Cardiac muscle cell (in vitro differentiated cells and primary cell): ENCODE measurements around the gene LIF. TPM values are rescaled to one million over a fixed set of nuclear protein-coding genes. Genes with fewer than 3 reads are reported as not detected.

ENCODE experiments used
- DNase-seq, 2 donors: peaks; one replicate each; pipeline versions ENCODE4 v3.0.0 to v3.0.0-alpha.2; 2010 to 2017; ENCODE audit warnings: low read depth in 1 of 2, low spot score in 1 of 2
- H3K27ac ChIP-seq: fragments of 200-600 bp; sonication (generic); 2 replicates; pipeline ENCODE4 v1.5.1; 2016
- H3K27me3 ChIP-seq: fragments of 200-600 bp; sonication (generic); 2 replicates; pipeline ENCODE4 v1.6.0; 2016; ENCODE audit warnings: control low read depth
- H3K36me3 ChIP-seq: fragments of 200-600 bp; sonication (generic); 2 replicates; pipeline ENCODE4 v1.5.1; 2016; ENCODE audit warnings: control low read depth
- H3K4me1 ChIP-seq: fragments of 200-600 bp; sonication (generic); 2 replicates; pipeline ENCODE4 v1.8.1; 2017; ENCODE audit warnings: low read depth, mild to moderate bottlenecking, mixed run types
- H3K4me3 ChIP-seq: fragments of 200-600 bp; sonication (generic); 2 replicates; pipeline ENCODE4 v1.5.1; 2016; ENCODE audit warnings: mild to moderate bottlenecking
- H3K9me3 ChIP-seq: fragments of 200-600 bp; sonication (generic); 2 replicates; pipeline ENCODE4 v1.5.1; 2017; ENCODE audit warnings: low read depth, mild to moderate bottlenecking, control low read depth
- CTCF ChIP-seq: IDR thresholded peaks from 2 replicates; pipeline ENCODE4 v1.5.1; 2012; ENCODE audit warnings: low read depth, mild to moderate bottlenecking, low read length
- polyA plus RNA-seq: library from polyadenylated mRNA; unstranded; fragments of >200 nt; fragmentation: Nextera tagmentation; extraction: Ambion mirVana; gene quantifications from 2 replicates; pipeline ENCODE4 v1.2.1, GENCODE V29; 2016
- total RNA-seq: library from RNA; depleted of rRNA; stranded (reverse); fragments of >200 nt; gene quantifications from 2 replicates; pipeline ENCODE4 v1.2.3, GENCODE V29; 2016

Gene LIF
- total and polyA plus RNA-seq, 2 experiments from 2014 or later: 1.0 to 1.7 TPM

GRCh38 chr22:30262112-30262511 is 15.6 kb upstream of the LIF start:
- TF ChIP-seq CTCF: no peak
- Histone ChIP-seq H3K4me1 (no peaks in the 10 kb centered on the region), H3K27me3 (no peaks in the 10 kb centered on the region), H3K36me3 (no peaks in the 10 kb centered on the region), H3K9me3 (no peaks in the 10 kb centered on the region), H3K4me3 (no peak overlapping the region), H3K27ac (no peak overlapping the region)
- DNase-seq: no peak

- no peak overlapping the region for H3K27ac ChIP-seq
- no peak for DNase-seq
- no peaks in the 10 kb centered on the region for H3K9me3 ChIP-seq
- no peak for TF ChIP-seq CTCF
- no peaks in the 10 kb centered on the region for H3K4me1 ChIP-seq
- no peaks in the 10 kb centered on the region for H3K36me3 ChIP-seq
- no peak overlapping the region for H3K4me3 ChIP-seq
- no peaks in the 10 kb centered on the region for H3K27me3 ChIP-seq
Measured at GRCh38 chr22:30261134-30261533, 14.6 kb upstream of the LIF start.

DNA sequence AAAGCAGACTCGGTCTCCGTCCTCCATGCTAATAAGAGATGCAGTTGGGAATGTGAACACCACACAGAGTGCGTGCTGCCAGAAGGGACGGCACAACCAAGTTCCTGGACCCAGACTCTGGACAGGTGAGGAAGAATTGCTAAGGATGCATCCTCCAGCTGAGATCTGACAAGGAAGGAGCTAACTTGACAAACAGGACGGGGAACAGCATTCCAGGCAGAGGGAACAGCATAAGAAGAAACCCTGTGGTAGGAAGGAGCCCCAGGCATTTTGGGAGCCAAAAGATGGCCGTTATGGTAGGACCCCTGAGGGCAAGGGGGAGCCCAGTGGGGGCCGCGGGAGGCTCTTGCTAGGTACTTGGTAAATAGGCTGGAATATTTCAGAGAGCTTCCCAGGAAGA is 14.1 kb upstream of the LIF start:
- H3K27ac ChIP-seq: no peak overlapping the region
- H3K27me3 ChIP-seq: no peaks in the 10 kb centered on the region
- no peaks in the 10 kb centered on the region for H3K36me3 ChIP-seq
- no peak for TF ChIP-seq CTCF
- no peaks in the 10 kb centered on the region for H3K9me3 ChIP-seq
- H3K4me1 ChIP-seq: no peaks in the 10 kb centered on the region
- no peak overlapping the region for H3K4me3 ChIP-seq
- DNase-seq: no peak

- DNase-seq: no peak
- Histone ChIP-seq H3K27ac (no peak overlapping the region), H3K4me1 (no peaks in the 10 kb centered on the region), H3K36me3 (no peaks in the 10 kb centered on the region), H3K4me3 (no peak overlapping the region), H3K27me3 (no peaks in the 10 kb centered on the region), H3K9me3 (no peaks in the 10 kb centered on the region)
- no peak for TF ChIP-seq CTCF
Measured at GRCh38 chr22:30260276-30260675, 13.7 kb upstream of the LIF start.

GRCh38 chr22:30254314-30254713 is 7.8 kb upstream of the LIF start:
- no peak overlapping the region for H3K27ac ChIP-seq
- TF ChIP-seq CTCF: no peak
- H3K36me3 ChIP-seq: no peaks in the 10 kb centered on the region
- H3K27me3 ChIP-seq: no peaks in the 10 kb centered on the region
- H3K9me3 ChIP-seq: no peaks in the 10 kb centered on the region
- no peaks in the 10 kb centered on the region for H3K4me1 ChIP-seq
- no peak for DNase-seq
- no peak overlapping the region for H3K4me3 ChIP-seq
